B cell (primary cell): Measurements from ENCODE around the gene LRIT2. TPM values are rescaled to one million over a fixed set of nuclear protein-coding genes. Genes with fewer than 3 reads are reported as not detected.

Experiments
- ATAC-seq: fragments of 200-7000 bp; cut with Tn5 transposase; one replicate; pipeline ENCODE4 v1.10.0; 2021; ENCODE audit warnings: low read depth, mild to moderate bottlenecking, moderate number of reproducible peaks, moderate library complexity
- CTCF ChIA-PET: fragments of 350-600 bp; sonication (Branson Sonifier 250); formaldehyde crosslinking; loops from one replicate; lab custom pipeline; 2021; ENCODE audit warnings: antibody characterized with exemption, inconsistent platforms; lab: Charles Lee
- POLR2A ChIA-PET: fragments of 350-600 bp; sonication (Branson Sonifier 250); formaldehyde crosslinking; loops from one replicate; lab custom pipeline; 2021; ENCODE audit warnings: antibody characterized with exemption; lab: Charles Lee
- DNase-seq: peaks from one replicate; pipeline ENCODE4 v3.0.0; 2013
- H2AFZ ChIP-seq: 2 replicates; pipeline ENCODE4 v1.6.1; 2012; ENCODE audit warnings: mild to moderate bottlenecking, low read depth, low read length; ENCODE audit not compliant: insufficient read depth, poor library complexity, severe bottlenecking
- H3K27ac ChIP-seq, 2 donors: 1 replicate in 1 of 2; 2 replicates in 1 of 2; pipeline ENCODE4 v1.5.1; 2012 to 2013; ENCODE audit warnings: low read length in 2 of 2, mild to moderate bottlenecking in 2 of 2, moderate library complexity in 1 of 2
- H3K27me3 ChIP-seq, 4 experiments: fragments of 200-600 bp in 1 of 4; sonication (generic) in 1 of 4; replicated peaks in 1 of 4; 1 replicate in 2 of 4; 2 replicates in 2 of 4; pipeline versions ENCODE4 v1.6.1 to v1.7.0; 2013 to 2016; ENCODE audit warnings: low read length in 3 of 4, mild to moderate bottlenecking in 2 of 4, mixed read lengths in 1 of 4, moderate library complexity in 1 of 4; ENCODE audit not compliant: insufficient read depth in 4 of 4, control insufficient read depth in 3 of 4; ENCODE audit errors: control extremely low read depth in 1 of 4
- H3K36me3 ChIP-seq, 2 experiments: replicated peaks in 1 of 2; 1 replicate in 1 of 2; 2 replicates in 1 of 2; pipeline versions ENCODE4 v1.6.1 to v1.7.1; 2013; ENCODE audit warnings: low read length in 1 of 2; ENCODE audit not compliant: insufficient read depth in 2 of 2, control insufficient read depth in 1 of 2; ENCODE audit errors: control extremely low read depth in 1 of 2, extremely low read depth in 1 of 2
- H3K4me1 ChIP-seq, 2 donors: fragments of 200-600 bp in 1 of 2; sonication (generic) in 1 of 2; 1 replicate in 1 of 2; 2 replicates in 1 of 2; pipeline versions ENCODE4 v1.5.1 to v1.6.1; 2013 to 2017; ENCODE audit warnings: low read length in 2 of 2; ENCODE audit not compliant: control insufficient read depth in 2 of 2, insufficient read depth in 2 of 2
- H3K4me2 ChIP-seq: replicated peaks from 2 replicates; pipeline ENCODE3; 2012; ENCODE audit warnings: mild to moderate bottlenecking, low read depth, low read length; ENCODE audit not compliant: poor library complexity, severe bottlenecking
- H3K4me3 ChIP-seq, 5 experiments: fragments of 200-600 bp in 1 of 5; sonication (generic) in 1 of 5; 1 replicate in 3 of 5; 2 replicates in 2 of 5; pipeline versions ENCODE4 v1.5.1 to v1.7.0; 2011 to 2016; ENCODE audit warnings: low read length in 4 of 5, mild to moderate bottlenecking in 4 of 5, low read depth in 2 of 5, control low read depth in 1 of 5, moderate library complexity in 1 of 5; ENCODE audit not compliant: insufficient read depth in 1 of 5; ENCODE audit errors: control extremely low read depth in 1 of 5, extremely low read depth in 1 of 5
- H3K79me2 ChIP-seq: fragments of 200-600 bp; sonication (generic); one replicate; pipeline ENCODE4 v1.6.0; 2016; ENCODE audit warnings: low read length; ENCODE audit not compliant: control insufficient read depth, insufficient read depth
- H3K9ac ChIP-seq: fragments of 200-600 bp; sonication (generic); 2 replicates; pipeline ENCODE4 v1.6.1; 2017; ENCODE audit warnings: mild to moderate bottlenecking, low read length, moderate library complexity
- H3K9me3 ChIP-seq, 3 donors: one replicate each; pipeline versions ENCODE4 v1.6.1 to v1.7.1; 2013; ENCODE audit warnings: low read length in 2 of 3; ENCODE audit not compliant: control insufficient read depth in 2 of 3, insufficient read depth in 1 of 3; ENCODE audit errors: control extremely low read depth in 1 of 3
- H4K20me1 ChIP-seq: 2 replicates; pipeline ENCODE4 v1.6.0; 2012; ENCODE audit warnings: mild to moderate bottlenecking, low read length; ENCODE audit not compliant: insufficient read depth, control insufficient read depth, poor library complexity, severe bottlenecking
- H3K27ac Mint-ChIP-seq: one replicate; pipeline ENCODE4 v1.8.0; 2021; ENCODE audit warnings: mixed read lengths
- H3K27me3 Mint-ChIP-seq: one replicate; pipeline ENCODE4 v1.8.0; 2021; ENCODE audit warnings: mixed read lengths
- H3K4me1 Mint-ChIP-seq: one replicate; pipeline ENCODE4 v1.8.0; 2021; ENCODE audit warnings: mixed read lengths
- H3K4me3 Mint-ChIP-seq: one replicate; pipeline ENCODE4 v1.8.0; 2021; ENCODE audit warnings: mixed read lengths
- H3K9me3 Mint-ChIP-seq: one replicate; pipeline ENCODE4 v1.8.0; 2022; ENCODE audit warnings: mixed read lengths; ENCODE audit not compliant: insufficient read depth
- CTCF ChIP-seq: fragments of 200-600 bp; IDR thresholded peaks from one replicate; pipeline ENCODE4 v1.8.0; 2022; ENCODE audit warnings: antibody characterized with exemption, mild to moderate bottlenecking
- EZH2 ChIP-seq: IDR thresholded peaks from 2 replicates; pipeline ENCODE4 v1.6.1; 2012; ENCODE audit warnings: borderline replicate concordance, low read depth, mild to moderate bottlenecking, moderate library complexity, low read length; ENCODE audit not compliant: insufficient read depth, poor library complexity, severe bottlenecking
- WGBS: methylation state at CpG from one replicate; pipeline ENCODE4 v1.1.5; 2013; ENCODE audit warnings: missing lambda C conversion rate; ENCODE audit not compliant: insufficient coverage; 5-methylcytosine and 5-hydroxymethylcytosine counted together
- intact Hi-C: fragments of 100-400 bp; cut with micrococcal nuclease; formaldehyde crosslinking; loops from one replicate; pipeline ENCODE4 v1.10.0; 2022
- polyA plus RNA-seq: library from polyadenylated mRNA; depleted of rRNA; stranded (reverse); fragments of >200 nt; gene quantifications from 2 replicates; pipeline ENCODE4 v1.2.3, GENCODE V29; 2012
- total RNA-seq, 2 donors: library from RNA; stranded (reverse); fragments of 120-200 nt in 1 of 2; gene quantifications; 1 replicate in 1 of 2; 2 replicates in 1 of 2; pipeline versions ENCODE4 v1.2.3 to v1.2.4, GENCODE V29; 2013 to 2022

Gene LRIT2
- total and polyA plus RNA-seq, 2 donors (not counting 1 experiment from before 2014, with no cell fraction given), result not detected

DNA sequence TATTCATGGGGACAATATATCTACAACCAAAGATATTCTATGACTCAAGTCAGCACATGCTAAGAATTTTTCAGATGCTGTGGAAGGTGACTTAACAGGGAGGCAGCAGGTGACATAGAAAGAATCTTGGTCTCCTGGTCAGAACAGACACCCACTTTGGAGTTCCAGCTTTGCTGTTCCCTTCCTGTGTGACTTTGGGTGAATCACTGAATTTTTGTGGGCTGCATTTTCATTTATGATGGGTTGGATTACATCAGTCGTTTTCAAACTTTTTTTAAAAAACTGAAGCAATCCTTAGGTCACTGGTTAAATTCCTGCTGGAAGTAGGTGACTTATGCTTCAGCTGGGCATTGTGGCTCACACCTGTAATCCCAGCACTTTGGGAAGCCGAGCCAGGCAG lies 44.4 kb upstream of the LRIT2 start:
- peaks cover 0 to 9% (median 2%) of the 10 kb centered on the region in 4 experiments for H3K27me3 ChIP-seq
- H3K79me2 ChIP-seq, result no peaks in the 10 kb centered on the region
- no peak overlapping the region for H3K4me3 ChIP-seq
- H3K4me1 ChIP-seq, result no peaks in the 10 kb centered on the region
- no peak for TF ChIP-seq CTCF
- TF ChIP-seq EZH2, result no peak
- Mint-ChIP-seq H3K4me3 (no peak overlapping the region), H3K27me3 (peaks cover 29% of the 10 kb centered on the region), H3K4me1 (no peaks in the 10 kb centered on the region), H3K27ac (no peak overlapping the region), H3K9me3 (no peaks in the 10 kb centered on the region)
- ChIA-PET CTCF (interaction anchor here (10.7 kb wide), 1 partner anchor 269 kb away, joined by 267 read pairs; no protein-coding TSS in a partner anchor), POLR2A (no interaction called here)
- H3K36me3 ChIP-seq, result no peaks in the 10 kb centered on the region
- WGBS, result no CpG with 5 or more reads among the region's 2 CpGs
- H3K9me3 ChIP-seq, result no peaks in the 10 kb centered on the region
- no peak overlapping the region for H3K27ac ChIP-seq
- intact Hi-C loops, result no loop called here
- H4K20me1 ChIP-seq, result no peaks in the 10 kb centered on the region
- no peak overlapping the region for H2AFZ ChIP-seq
- DNase-seq, result no peak
- ATAC-seq, result no peak
- H3K4me2 ChIP-seq, result no peak overlapping the region
- H3K9ac ChIP-seq, result no peak overlapping the region

- TF ChIP-seq CTCF (no peak), EZH2 (no peak)
- Histone ChIP-seq H3K4me2 (no peak overlapping the region), H3K9ac (no peak overlapping the region), H3K27ac (no peak overlapping the region), H3K4me1 (no peaks in the 10 kb centered on the region), H4K20me1 (no peaks in the 10 kb centered on the region), H3K79me2 (no peaks in the 10 kb centered on the region), H3K9me3 (no peaks in the 10 kb centered on the region), H3K4me3 (no peak overlapping the region), H3K27me3 (peaks cover 0 to 9% (median 2%) of the 10 kb centered on the region in 4 experiments), H3K36me3 (no peaks in the 10 kb centered on the region), H2AFZ (no peak overlapping the region)
- intact Hi-C loops, result no loop called here
- Mint-ChIP-seq H3K27ac (no peak overlapping the region), H3K4me1 (no peaks in the 10 kb centered on the region), H3K27me3 (peaks cover 32% of the 10 kb centered on the region), H3K9me3 (no peaks in the 10 kb centered on the region), H3K4me3 (no peak overlapping the region)
- POLR2A ChIA-PET, result no interaction called here
- no CpG with 5 or more reads among the region's 1 CpG for WGBS
- ATAC-seq, result no peak
- no peak for DNase-seq
- CTCF ChIA-PET, result interaction anchor here (10.7 kb wide), 1 partner anchor 269 kb away, joined by 267 read pairs; no protein-coding TSS in a partner anchor
Measured at GRCh38 chr10:84269162-84269561, 43.8 kb upstream of the LRIT2 start.
